Osteoblast (primary cell): ENCODE data around the gene TOPORS. TPM values are rescaled to one million over a fixed set of nuclear protein-coding genes. Genes with fewer than 3 reads are reported as not detected.

Experiments used
- DNase-seq: peaks from one replicate; pipeline ENCODE4 v3.0.0; 2011; ENCODE audit warnings: low spot score, mixed read lengths; ENCODE audit not compliant: insufficient read length; ENCODE audit errors: missing footprints
- H2AFZ ChIP-seq: 2 replicates; pipeline ENCODE4 v1.6.0; 2011; ENCODE audit warnings: mild to moderate bottlenecking, low read length
- H3K27ac ChIP-seq: 2 replicates; pipeline ENCODE4 v1.5.1; 2011; ENCODE audit warnings: mild to moderate bottlenecking, low read depth, low read length, moderate library complexity
- H3K27me3 ChIP-seq: 2 replicates; pipeline ENCODE4 v1.6.0; 2012; ENCODE audit warnings: mild to moderate bottlenecking, control low read depth, inconsistent platforms, low read length, moderate library complexity; ENCODE audit not compliant: insufficient read depth
- H3K36me3 ChIP-seq: 2 replicates; pipeline ENCODE4 v1.5.1; 2011; ENCODE audit warnings: mild to moderate bottlenecking, low read length, control low read depth, moderate library complexity; ENCODE audit not compliant: insufficient read depth
- H3K4me1 ChIP-seq: 2 replicates; pipeline ENCODE4 v1.5.1; 2011; ENCODE audit warnings: mild to moderate bottlenecking, low read length, control low read depth, moderate library complexity; ENCODE audit not compliant: insufficient read depth
- H3K4me2 ChIP-seq: 2 replicates; pipeline ENCODE4 v1.6.0; 2011; ENCODE audit warnings: mild to moderate bottlenecking, low read length; ENCODE audit not compliant: insufficient read depth
- H3K4me3 ChIP-seq: fragments of 200-600 bp; sonication (generic); 3 replicates; pipeline ENCODE4 v1.5.1; 2012; ENCODE audit warnings: mild to moderate bottlenecking, low read length, inconsistent platforms; ENCODE audit not compliant: insufficient read depth
- H3K79me2 ChIP-seq: 2 replicates; pipeline ENCODE4 v1.6.0; 2012; ENCODE audit warnings: mild to moderate bottlenecking, low read length, control low read depth, inconsistent platforms; ENCODE audit not compliant: insufficient read depth
- H3K9me3 ChIP-seq: 2 replicates; pipeline ENCODE4 v1.5.1; 2011; ENCODE audit warnings: low read depth, low read length, control low read depth
- H4K20me1 ChIP-seq: 2 replicates; pipeline ENCODE4 v1.6.0; 2012; ENCODE audit warnings: mild to moderate bottlenecking, low read length, control low read depth; ENCODE audit not compliant: insufficient read depth
- total RNA-seq: library from RNA; depleted of rRNA; stranded (reverse); fragments of >200 nt; gene quantifications from 2 replicates; pipeline ENCODE4 v1.2.3, GENCODE V29; 2012
- TF ChIP-seq, protein P1 (sequence below): IDR thresholded peaks from 2 replicates; pipeline ENCODE4 v1.5.1; 2011; ENCODE audit warnings: mild to moderate bottlenecking, low read depth, low read length, moderate library complexity; ENCODE audit errors: extremely low read depth

TOPORS gene
- total RNA-seq, 1 donor, result 33.7 TPM

GRCh38 chr9:32497921-32498320 lies 54.5 kb downstream of the TOPORS start:
- Histone ChIP-seq H2AFZ (no peak overlapping the region), H3K36me3 (no peaks in the 10 kb centered on the region), H3K27ac (no peak overlapping the region), H3K4me3 (no peak overlapping the region), H3K9me3 (peaks cover 3% of the 10 kb centered on the region), H3K27me3 (no peaks in the 10 kb centered on the region), H3K4me1 (peaks cover 4% of the 10 kb centered on the region), H3K79me2 (no peaks in the 10 kb centered on the region), H4K20me1 (no peaks in the 10 kb centered on the region), H3K4me2 (no peak overlapping the region)
- TF ChIP-seq, protein P1, sequence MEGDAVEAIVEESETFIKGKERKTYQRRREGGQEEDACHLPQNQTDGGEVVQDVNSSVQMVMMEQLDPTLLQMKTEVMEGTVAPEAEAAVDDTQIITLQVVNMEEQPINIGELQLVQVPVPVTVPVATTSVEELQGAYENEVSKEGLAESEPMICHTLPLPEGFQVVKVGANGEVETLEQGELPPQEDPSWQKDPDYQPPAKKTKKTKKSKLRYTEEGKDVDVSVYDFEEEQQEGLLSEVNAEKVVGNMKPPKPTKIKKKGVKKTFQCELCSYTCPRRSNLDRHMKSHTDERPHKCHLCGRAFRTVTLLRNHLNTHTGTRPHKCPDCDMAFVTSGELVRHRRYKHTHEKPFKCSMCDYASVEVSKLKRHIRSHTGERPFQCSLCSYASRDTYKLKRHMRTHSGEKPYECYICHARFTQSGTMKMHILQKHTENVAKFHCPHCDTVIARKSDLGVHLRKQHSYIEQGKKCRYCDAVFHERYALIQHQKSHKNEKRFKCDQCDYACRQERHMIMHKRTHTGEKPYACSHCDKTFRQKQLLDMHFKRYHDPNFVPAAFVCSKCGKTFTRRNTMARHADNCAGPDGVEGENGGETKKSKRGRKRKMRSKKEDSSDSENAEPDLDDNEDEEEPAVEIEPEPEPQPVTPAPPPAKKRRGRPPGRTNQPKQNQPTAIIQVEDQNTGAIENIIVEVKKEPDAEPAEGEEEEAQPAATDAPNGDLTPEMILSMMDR, result no peak
- DNase-seq, result no peak

DNA sequence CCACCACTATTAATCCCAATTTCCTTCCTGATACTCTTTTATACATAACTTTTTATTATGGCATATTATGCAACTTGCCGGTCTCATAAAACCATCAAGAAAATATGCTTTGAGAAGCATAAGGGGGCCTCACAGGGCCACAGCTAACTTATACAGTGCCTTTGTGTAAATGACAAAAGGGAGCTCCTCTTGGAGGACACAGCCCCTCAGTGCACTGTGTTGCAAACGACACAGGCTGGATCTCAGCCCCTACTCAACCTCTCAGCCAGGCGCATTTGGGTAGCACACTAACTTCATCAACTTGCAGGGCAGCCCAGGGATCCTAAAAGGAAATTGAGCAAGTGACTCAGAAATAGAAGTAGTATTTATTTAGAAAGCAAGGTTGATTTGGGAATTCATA lies 61.8 kb downstream of the TOPORS start:
- Histone ChIP-seq H3K27me3 (no peaks in the 10 kb centered on the region), H3K27ac (no peak overlapping the region), H2AFZ (no peak overlapping the region), H3K36me3 (peaks cover 11% of the 10 kb centered on the region), H4K20me1 (no peaks in the 10 kb centered on the region), H3K79me2 (no peaks in the 10 kb centered on the region), H3K9me3 (no peaks in the 10 kb centered on the region), H3K4me3 (no peak overlapping the region), H3K4me1 (peaks cover 4% of the 10 kb centered on the region), H3K4me2 (no peak overlapping the region)
- no peak for DNase-seq
- TF ChIP-seq, protein P1, result no peak

Other genes with a start within 250 kb of the TOPORS start
- 104 and 105 TPM in 2 replicates for gene ACO1, start 167.9 kb downstream of the TOPORS start, total RNA-seq
- gene RIGI, start 26.4 kb downstream of the TOPORS start, total RNA-seq, result 10.3 and 12.7 TPM in 2 replicates
- gene SMIM27, start 259 bp downstream of the TOPORS start, total RNA-seq, result 1.8 and 2.9 TPM in 2 replicates
- 24.2 and 37.1 TPM in 2 replicates for gene NDUFB6, start 20.6 kb upstream of the TOPORS start, total RNA-seq
- gene TAF1L, start 83.1 kb upstream of the TOPORS start, total RNA-seq, result not detected in 2 replicates
- gene TMEM215, start 231.0 kb upstream of the TOPORS start, total RNA-seq, result not detected in 2 replicates